HG02642 (cell line): ENCODE results near the gene KRTAP5-11.
"Not testable (repeated sequence)": the region's sequence is repeated elsewhere in the genome, so short reads cannot be mapped to it uniquely, and the experiment has no call there.

ENCODE experiments used
- ATAC-seq: cut with Tn5 transposase; IDR thresholded peaks from one replicate; pipeline ENCODE4 v1.9.1; 2021; ENCODE audit warnings: mild to moderate bottlenecking; ENCODE audit not compliant: unreplicated experiment, poor library complexity

KRTAP5-11 gene

DNA sequence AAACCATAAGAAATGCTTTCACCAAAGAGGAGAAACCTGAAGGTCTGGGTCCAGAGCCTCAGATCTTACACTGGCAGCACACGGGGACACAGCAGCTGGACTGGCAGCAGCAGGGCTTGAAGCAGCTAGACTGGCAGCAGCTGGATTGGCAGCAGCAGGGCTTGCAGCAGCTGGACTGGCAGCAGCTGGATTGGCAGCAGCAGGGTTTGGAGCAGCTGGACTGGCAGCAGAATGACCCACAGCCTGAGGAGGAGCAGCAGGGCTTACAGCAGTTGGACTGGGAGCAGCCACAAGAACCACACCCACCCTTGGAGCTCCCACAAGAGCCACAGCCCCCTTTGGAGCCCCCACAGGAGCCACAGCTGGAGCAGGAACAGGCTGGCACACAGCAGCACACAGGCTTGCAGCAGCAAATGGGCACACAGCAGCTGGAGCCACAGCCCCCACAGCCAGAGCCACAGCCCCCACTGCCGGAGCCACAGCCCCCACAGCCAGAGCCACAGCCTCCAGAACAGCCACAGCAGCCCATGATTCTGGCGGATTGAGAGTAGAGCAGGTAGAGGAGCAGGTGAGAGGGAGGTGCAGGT, at the start of gene KRTAP5-11:
KRTAP5-11 (minus strand) TSS at position 567 of the 587 bp plus-strand sequence; CDS start at position 529, 38 bp downstream.
- ATAC-seq, result no peak

DNA sequence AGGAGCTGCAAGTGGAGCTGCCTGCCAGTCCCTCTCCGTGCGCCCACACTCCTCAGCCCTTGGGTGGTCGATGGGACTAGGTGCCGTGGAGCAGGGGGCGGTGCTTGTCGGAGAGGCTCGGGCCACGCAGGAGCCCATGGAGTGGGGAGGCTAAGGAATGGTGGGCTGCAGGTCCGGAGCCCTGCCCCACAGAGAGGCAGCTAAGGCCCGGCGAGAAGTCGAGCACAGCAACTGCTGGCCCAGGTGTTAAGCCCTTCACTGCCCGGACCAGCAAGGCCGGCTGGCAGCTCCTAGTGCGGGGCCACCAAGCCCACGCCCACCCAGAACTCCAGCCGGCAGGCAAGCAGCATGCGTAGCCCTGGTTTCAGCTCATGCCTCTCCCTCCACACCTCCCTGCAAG, 48.9 kb upstream of the KRTAP5-11 start:
- not testable (repeated sequence) for ATAC-seq

DNA sequence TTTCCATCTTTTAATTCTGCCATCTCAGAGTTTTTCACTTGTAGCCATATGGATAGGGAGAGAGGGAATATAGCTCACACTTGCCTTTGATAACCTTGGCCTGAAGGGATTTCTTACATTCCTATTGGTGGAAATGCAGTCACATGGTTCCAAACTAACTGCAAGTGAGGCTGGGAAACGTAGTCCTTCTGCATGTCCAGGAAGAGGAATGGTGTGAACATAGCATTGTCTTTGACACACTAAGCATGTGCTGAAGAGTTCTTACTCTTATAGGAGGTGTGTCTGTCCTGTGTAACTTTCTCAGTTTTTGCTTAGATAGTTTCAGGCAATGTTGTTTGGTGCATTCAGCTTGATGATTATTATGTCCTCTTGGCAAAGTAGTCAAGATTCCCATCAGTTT, 47.4 kb upstream of the KRTAP5-11 start:
- not testable (repeated sequence) for ATAC-seq

GRCh38 chr11:71628943-71629342, 46.3 kb upstream of the KRTAP5-11 start:
- not testable (repeated sequence) for ATAC-seq

DNA sequence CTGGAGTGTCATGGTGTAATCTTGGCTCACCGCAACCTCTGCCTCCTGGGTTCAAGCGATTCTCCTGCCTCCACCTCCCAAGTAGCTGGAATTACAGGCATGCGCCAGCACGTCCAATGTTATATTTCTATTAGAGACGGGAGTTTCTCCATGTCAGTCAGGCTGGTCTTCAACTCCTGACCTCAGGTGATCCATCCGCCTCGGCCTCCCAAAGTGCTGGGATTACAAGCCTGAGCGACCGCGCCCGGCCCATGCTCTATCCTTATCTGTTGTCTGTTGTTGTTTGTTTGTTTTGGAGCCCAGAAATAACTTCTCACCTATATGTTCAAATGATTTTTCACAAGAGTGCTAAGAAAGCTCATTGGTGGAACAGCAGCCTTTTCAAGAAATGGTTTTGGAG, 40.6 kb upstream of the KRTAP5-11 start:
- not testable (repeated sequence) for ATAC-seq

GRCh38 chr11:71622561-71622960, 39.9 kb upstream of the KRTAP5-11 start:
- ATAC-seq, result not testable (repeated sequence)

GRCh38 chr11:71615003-71615402, 32.3 kb upstream of the KRTAP5-11 start:
- ATAC-seq, result not testable (repeated sequence)

- not testable (repeated sequence) for ATAC-seq
Observed at GRCh38 chr11:71614366-71614917, 31.8 kb upstream of the KRTAP5-11 start.

- not testable (repeated sequence) for ATAC-seq
Observed at GRCh38 chr11:71613931-71614330, 31.3 kb upstream of the KRTAP5-11 start.

DNA sequence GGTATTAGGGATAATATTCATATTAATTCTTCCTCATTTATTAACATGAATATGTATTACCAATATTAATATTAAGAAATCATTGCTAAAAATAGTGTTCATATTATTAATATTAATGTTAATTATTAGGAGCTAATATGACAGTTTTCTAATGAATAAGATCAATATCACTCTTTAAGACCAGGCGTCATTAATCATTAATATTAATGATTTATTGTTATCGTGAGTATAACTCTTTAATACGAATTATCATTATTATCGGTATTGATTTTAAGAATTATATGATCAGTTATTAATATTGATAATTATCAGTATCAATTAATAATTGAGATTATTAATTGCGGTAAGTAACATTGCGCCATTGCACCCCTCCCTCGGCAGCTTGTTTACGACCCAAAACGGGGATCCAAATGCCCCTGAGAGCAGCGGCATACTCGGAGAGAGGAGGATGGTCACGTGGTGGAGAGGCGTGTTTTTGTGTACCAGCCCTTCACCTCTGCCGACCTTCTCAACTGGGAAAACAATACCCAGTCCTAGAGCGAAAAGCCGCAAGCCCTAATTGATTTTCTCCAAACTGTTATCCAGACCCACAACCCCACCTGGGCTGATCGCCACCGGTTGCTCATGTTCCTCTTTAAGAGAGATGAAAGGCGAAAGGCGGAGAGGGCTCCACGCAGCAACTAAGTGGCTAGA, 28.7 kb upstream of the KRTAP5-11 start:
- ATAC-seq, result not testable (repeated sequence)

GRCh38 chr11:71608272-71608671, 25.6 kb upstream of the KRTAP5-11 start:
- not testable (repeated sequence) for ATAC-seq

DNA sequence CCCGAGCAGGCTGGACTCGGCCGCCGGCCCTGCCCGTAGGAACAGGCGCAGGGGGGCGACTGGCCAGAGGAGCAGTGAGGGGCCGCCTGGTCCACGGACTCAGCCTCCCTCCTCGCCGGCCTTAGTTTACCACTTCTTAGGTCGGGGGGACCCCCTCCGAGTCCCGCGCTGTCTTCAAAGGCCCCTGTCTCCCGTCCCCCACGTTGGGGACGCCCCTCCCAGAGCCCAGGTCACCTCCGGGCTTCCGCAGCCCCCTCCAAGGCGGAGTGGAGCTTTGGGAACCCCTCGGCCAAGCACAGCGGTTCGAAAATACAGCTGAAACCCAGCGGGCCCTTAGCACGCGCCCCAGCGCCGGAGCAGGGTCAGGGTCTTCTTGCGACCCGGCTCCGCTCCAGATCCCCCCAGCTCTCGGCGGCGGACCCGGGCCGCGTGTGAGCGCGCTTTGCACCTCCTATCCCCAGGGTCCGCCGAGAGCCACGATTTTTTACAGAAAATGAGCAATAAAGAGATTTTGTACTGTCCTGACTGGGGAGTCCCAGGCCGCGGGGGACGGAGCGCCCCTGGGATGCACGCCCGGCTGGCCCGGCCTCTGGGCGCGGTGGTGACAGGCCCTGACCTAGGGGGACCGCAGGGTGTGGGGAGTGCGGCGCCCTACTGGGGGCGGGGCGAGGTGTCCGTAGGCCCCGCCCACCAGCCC, 25.0 kb upstream of the KRTAP5-11 start:
- ATAC-seq, result not testable (repeated sequence)

DNA sequence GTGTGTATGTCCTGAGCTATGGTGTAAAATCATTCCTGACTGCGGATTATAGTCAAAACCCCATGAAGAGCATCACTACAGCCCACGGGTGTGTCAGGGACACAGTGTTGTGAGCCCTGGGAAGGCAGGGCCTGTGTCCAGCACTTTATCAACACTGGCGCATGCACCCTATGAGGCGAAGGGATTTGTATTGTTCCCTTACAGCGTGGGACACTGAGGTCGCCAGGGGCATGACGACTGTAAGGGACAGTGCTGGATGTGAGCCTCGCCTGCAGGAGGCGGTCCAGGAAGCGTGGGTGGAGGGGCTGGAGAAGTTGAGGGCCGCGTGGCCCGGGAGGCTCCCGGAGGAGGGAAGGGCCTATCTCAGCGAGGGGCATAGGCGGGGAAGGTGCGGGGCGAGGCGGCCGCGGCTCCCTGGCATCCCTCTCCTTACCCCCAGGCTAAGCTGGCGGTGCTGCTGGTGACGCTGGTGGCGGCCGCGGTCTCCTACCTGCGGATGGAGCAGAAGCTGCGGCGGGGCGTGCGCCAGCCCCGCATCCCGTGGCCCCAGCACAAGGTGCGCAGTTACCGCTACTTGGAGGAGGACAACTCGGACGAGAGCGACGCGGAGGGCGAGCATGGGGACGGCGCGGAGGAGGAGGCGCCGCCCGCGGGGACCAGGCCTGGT, 24.3 kb upstream of the KRTAP5-11 start:
- not testable (repeated sequence) for ATAC-seq

DNA sequence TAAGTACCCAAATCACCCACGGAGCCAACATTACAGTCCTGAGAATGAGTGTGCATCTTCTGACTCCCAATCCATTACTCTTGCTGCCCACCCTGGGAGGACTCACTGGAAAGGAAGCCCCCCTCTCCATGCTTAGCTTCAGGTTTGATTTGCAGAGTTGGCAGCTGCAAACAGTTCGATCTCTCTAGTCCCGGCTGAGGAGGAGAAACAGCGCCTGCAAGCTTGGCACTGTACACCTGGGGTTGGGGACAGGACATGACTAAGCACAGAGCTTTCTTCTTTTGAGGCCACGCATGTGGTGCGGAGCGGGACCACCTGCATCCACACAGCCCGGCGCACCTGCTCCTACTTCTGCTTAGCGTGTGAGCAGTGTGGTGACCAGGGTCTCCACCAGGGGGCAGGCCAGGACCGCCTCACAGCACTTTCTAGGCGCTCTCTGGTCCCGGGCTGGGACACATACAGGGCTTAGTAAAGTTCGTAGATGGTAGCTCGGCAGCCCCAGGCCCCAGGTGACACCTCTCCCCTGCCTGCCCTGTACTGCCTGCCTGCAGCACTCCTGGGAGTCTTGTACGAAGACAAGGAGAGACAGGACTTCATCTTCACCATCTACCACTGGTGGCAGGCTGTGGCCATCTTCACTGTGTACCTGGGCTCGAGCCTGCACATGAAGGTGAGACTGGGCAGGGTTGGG, 22.3 kb upstream of the KRTAP5-11 start:
- ATAC-seq, result not testable (repeated sequence)

- ATAC-seq, result not testable (repeated sequence)
Observed at GRCh38 chr11:71603221-71603620, 20.5 kb upstream of the KRTAP5-11 start.

DNA sequence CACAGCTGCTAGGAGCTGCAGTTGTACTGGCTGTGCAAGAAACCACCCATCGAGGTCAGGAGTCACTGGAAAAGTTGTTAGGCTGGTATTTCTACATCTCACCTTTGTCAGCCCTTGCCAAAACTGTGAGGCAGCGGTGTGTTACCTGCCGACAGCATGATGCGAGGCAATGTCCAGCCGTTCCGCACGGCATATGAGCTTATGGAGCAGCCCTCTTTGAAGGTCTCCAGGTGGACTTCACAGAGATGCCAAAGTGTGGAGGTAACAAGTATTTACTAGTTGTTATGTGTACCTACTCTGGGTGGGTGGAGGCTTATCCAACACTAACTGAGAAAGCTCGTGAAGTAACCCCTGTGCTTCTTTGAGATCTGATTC, 6.9 kb upstream of the KRTAP5-11 start:
- ATAC-seq, result not testable (repeated sequence)

- not testable (repeated sequence) for ATAC-seq
Observed at GRCh38 chr11:71588822-71589545, 6.3 kb upstream of the KRTAP5-11 start.

- ATAC-seq, result not testable (repeated sequence)
Observed at GRCh38 chr11:71588314-71588713, 5.6 kb upstream of the KRTAP5-11 start.

- not testable (repeated sequence) for ATAC-seq
Observed at GRCh38 chr11:71585673-71586072, 3.0 kb upstream of the KRTAP5-11 start.
